ENCODE measurements around the gene PKNOX2.

PKNOX2 gene

DNA sequence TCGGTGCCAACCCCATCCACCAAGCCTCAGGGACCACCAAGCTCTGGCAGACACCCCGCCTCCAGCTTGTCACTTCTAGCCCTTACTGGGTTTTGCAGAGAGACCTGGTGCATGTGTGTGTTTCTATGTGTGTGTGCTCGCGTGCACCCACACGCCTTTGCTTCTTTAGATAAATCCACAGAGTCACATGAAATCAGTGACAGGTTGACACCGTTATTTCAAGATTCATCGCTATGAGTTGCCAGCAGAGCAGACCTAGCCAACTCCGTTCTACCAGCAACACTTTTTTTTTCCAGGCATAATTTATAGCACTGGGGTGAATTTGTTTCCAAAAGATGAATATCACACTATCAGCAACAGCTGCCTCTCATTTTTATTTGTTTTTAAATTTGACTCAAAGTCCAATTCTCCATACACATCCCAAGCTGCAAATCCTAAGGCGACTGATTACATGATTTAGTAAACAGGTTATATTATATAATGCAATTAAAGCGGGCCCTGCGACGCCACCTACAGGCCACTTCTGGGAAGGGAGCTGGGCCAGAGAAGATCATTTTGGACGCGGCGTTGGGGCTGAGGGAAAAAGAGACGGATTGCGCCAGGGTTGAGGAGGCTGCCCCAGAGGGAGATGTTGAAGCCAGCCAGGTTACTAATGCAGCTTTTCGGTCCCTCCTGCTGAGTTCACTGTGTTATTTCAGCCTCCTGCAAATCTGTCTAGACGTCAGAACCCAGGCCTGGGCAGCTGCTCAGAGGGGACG, 181.0 kb downstream of the PKNOX2 start:
- DNase-seq, result peak; percentile 17

DNA sequence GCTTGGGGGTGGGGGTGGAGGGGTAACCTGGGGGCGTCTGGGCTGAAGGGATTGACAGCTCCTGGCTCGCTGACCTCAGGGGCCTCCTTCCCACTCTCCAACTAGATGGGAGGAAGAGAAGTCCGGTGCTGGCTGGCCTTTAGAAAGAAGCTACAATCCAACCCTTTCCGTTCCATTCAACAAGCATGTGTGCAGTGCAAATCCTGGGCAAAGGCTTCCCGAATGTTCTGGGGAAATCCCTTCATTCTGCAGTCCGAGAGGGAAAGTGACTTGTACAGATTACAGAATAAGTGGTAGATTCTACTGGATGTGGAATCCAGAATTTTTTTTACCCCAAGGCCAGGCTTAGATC, 181.6 kb downstream of the PKNOX2 start:
- no peak for DNase-seq

DNA sequence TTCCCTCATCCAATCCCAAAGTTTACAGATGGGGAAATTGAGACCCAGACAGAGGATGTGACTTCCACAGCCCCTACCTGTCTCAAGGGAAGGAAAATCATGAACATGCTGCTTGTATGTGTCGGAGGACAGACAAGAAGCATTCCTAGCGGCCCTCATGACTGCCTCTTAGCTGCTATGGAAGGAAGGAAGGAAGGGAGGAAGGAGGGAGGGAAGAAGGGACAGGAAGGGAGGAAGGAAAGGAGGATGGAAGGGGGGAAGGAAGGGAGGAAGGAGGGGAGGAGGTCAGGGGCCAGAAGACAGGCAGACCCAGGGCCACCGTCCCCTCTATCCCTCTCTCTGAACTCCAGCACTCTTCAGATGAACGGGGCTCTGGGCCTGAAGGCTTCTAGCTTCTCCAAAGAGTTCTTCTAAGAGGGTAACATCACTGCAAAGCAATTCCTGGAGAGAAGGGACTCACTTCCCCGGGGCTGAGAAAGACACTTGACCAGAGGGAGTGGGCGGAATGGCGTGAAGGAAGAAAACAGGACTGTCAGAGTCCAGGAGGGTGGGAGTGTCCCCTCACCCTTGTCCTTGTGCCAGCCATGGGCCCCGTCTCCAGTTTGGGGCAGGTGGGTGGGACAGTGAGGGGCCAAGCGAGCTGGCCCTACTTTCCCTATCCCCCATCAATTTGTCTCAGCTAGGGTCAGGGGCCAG, 182.2 kb downstream of the PKNOX2 start:
- no peak for DNase-seq

DNA sequence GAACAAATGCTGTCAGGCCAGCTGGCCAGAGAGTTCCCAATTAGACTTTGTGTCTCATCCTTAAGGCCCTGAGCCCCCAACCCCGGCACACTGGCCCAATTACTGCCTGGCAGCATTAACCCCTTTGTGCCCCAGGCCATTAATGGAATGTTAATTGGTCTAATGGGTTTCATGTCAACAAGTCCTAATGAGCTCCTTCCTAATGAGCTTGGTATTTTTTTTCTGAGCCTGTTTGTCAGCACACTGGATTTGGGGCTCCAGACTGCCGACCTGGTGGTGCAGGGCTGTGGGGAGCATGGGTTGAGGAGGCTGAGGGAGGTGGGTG, 182.7 kb downstream of the PKNOX2 start:
- DNase-seq, result no peak

DNA sequence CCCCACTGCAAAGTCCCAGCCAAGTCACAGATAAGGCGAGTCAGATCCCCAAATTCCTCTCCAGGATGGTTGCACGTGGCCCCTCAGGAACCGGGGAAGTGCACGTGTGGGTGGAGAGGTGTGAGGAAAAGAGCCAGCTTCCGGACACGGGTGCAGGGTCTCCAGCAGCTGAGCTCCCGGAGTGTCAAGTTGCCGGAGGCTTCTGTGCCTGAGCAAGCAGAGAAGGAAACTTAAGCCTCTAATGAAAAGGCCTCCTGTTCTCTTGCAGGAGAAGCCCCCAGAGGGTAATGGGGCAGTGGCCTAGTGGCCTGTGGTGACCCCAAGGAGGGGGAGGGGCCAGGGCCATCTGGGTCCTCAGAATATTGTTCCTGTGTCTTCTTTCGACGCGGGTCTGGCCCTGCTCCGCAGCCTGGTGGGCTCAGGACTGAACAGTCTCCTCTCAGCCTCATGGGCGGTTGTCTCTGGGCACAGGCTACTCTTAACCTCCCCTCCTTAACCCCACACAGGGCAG, 183.6 kb downstream of the PKNOX2 start:
- DNase-seq, result no peak

DNA sequence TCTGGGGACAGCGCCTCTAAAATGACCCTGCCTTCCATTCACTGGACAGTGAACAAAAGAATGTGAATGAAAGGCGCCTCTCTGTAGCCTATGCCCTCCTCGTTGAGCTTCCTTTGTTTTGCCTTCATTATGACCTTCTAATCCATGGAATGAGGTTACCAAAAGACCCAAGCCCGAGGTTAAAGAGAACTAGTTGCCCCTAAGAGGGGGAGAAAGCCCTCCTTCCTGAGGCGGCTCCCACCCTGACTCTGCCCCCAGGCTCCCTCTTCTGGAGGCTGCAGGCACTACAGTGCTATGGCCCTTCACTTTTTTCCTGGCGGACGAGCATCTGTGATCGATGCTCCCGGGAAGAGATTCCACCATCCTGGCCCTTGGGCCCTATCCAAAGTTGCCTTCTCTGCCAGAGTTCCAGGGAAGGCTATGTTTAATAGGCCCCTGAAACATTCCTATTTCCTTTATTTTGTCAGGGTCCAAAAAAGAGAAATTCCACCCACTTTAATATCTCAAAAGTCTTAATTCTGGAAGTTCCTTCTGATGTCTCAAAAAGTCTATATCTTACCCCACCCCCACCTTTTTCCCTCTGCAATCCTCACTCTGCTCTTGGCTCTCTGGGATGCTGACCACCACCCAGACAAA, 184.2 kb downstream of the PKNOX2 start:
- peak; percentile 10 for DNase-seq

DNA sequence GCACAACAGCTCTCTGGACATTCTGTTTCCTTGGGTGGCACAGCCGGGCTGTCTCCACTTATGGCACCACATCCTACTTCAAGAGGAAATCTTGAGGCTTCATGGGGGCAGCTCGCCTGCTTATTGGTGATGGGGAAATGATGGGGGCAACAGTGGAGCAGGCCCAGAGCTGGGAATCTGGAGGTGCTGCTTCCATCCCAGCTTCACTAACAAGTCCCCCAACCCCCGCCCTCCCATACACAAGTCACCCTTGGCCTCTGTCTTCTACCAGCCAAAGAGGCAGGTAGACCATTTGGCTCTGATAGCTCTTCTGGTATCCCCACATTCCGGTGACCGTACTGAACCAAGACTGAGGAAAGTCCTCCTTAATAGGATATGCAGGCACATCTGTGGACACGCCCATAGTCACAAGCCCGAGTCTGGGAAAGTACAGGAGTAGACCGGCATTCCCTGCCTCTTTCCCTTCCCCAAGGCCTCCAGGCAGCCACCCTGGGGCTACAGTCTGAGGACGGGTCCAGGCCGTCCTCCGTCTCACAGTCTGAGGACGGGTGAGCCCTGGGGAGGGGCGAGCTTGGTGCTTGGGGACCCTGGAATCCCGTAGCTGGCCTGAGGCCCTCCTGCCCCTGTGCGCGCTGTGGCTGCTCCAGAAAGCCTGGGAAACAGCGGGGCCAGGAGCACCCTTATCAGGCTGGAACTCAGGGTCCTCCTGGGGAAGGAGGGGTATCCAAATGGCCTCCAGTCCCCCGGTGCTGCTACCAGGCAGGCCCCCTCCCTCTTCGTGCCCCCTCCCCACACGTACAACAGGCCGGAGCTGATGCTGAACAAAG, 185.9 kb downstream of the PKNOX2 start:
- DNase-seq, result no peak

DNA sequence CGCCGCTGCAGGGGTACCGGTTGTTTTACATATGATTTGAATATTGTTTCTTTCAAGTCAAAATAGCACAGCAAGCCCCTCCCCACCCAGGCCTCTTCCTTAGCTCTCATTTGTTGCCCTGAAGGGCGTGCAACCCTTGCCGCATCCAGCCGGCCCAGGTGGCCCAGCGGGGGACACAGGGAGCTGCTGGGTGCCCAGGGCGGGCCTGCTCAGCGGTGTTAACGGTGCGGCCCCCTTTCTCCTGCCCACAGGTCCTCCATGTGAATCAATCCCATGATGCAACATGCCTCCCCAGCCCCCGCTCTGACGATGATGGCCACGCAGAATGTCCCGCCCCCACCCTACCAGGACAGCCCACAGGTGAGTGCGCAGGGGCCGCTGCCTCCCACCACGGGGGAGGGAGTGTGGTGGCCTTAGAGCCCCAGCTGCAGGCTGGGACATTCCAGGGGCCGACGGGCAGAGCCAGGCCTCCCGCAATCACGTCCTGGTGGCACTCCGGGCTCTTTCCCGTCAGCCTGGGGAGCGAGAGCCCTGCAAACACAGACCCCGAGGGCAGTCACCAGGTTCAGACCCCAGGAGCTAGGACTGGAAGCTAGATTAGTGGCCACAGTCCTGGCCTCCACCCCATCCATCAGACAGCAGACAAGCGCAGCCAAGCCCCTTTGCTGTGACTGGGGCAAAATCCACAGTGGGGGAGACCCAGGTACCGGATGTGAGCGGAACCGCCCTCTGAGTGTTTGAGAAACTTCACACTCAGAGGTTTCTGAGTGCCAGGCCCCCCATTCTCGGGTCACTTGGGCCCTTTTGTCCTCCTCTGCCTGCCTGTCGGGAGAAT, 186.7 kb downstream of the PKNOX2 start:
- DNase-seq, result no peak

DNA sequence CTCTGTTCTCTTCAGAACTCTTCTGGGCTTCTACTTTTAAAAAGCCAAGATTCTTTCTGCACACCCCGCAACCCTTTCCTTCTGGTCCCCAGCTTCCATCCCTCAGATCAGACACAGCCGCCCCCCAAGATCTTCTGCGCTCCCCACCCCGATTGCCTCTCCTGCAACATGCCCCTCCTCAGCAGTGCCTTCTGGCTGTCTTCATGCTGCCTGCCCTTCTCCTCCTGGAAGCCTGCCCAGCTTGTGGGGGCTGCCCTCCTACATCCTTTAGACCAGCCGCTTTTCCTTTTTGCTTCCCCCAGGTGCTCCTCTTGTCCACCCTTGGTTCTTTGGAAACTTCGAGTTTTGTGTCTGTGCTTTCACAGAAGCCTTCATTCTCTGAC, 187.3 kb downstream of the PKNOX2 start:
- DNase-seq, result no peak

DNA sequence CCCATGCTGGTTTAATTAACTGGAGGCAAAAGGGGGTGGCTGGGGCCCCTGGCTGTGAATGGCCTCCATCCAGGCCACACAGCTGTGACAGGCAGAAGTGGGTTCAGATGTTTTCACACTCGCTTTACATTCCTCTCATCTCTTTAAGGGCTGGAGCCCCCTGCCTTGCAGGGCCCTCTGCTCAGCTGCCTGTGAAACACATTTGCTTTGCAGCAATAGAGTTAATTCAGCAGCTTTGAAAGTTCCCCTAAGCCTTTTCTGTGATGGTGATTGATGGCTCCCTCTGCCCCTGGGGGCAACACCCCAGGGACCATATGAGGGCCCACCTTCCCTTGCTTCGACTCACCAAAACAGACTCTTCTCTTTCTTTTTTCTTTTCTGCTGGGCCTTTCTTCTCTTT, 192.2 kb downstream of the PKNOX2 start:
- no peak for DNase-seq

DNA sequence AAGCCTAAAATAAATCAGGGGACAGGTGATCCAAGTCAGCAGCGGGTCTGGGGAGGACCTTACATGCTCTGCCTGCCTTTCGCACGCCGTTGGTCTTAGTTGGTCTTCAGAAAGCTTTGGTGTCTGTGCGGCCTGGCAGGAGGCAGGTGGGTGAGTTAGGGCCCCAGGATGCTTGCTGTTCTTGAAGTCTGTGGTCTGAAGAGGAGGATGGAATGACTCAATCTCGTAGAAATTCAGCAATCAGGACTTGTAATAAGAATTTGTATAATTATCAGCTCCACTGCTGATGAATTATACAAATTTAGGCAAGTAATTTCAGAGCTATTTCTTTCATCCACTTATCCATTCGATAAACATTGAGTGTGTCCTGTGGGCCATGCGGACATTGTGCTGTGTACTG, 193.0 kb downstream of the PKNOX2 start:
- DNase-seq, result no peak

DNA sequence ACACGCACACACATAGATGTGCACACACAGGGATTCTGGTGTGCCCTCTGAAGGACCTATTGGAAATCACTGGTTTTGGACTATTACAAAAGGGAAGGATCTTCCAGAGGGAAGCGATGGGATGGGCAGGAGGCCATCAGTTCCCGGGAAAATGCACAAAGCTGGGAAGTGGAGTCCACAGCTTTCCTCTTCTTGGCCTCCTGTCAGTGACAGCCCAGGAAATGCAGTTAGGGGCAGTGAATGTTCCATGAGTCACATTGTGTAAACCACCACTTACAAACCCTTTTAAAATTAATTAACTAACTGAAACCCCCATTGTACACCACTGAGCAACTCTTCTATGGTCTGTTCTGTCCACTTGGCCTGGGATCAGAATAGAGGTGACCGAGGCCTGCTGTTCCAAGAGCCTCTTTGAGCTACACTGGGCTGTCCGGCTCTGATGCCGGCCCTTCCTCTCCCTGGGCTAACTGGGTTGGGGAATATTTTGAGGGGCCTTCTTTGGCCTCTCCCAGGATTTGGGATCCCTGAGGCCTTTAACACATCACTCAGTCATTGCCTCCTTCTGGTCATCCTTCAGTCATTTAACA, 193.8 kb downstream of the PKNOX2 start:
- DNase-seq, result no peak

DNA sequence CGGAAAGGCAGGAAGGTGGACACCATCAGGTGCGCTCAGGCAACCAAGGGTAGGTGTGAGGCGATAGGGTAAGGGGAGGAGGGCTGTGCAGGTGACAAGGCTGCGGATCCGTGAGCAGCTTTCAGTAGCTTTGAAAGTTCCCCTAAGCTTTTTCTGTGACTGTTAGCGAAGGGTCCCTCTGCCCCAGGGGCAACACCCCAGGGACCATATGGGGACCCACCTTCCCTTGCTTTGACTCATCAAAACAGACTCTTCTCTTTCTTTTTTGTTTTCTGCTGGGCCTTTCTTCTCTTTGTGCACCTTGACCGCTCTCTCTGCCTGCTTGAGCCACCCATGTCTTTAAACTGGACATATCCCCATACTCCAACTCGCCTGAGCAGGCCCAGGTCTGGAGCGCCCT, 194.6 kb downstream of the PKNOX2 start:
- no peak for DNase-seq

DNA sequence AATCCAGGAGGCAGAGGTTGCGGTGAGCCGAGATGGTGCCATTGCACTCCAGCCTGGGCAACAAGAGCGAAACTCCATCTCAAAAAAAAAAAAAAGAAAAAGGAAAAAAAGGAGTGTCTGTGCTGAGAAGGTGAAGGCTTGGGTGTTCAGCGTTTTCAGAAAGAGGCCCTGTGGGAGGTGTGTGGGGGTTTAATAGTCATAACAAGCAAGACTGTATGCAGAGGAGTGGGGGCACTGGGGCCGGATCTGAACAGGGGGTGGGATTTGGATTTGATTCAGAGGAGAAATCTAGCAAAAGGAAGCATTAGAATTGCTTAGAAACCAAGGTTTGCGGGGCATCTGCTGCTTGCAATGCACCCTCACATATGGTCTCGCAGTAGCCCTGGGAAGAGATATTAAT, 195.5 kb downstream of the PKNOX2 start:
- no peak for DNase-seq

DNA sequence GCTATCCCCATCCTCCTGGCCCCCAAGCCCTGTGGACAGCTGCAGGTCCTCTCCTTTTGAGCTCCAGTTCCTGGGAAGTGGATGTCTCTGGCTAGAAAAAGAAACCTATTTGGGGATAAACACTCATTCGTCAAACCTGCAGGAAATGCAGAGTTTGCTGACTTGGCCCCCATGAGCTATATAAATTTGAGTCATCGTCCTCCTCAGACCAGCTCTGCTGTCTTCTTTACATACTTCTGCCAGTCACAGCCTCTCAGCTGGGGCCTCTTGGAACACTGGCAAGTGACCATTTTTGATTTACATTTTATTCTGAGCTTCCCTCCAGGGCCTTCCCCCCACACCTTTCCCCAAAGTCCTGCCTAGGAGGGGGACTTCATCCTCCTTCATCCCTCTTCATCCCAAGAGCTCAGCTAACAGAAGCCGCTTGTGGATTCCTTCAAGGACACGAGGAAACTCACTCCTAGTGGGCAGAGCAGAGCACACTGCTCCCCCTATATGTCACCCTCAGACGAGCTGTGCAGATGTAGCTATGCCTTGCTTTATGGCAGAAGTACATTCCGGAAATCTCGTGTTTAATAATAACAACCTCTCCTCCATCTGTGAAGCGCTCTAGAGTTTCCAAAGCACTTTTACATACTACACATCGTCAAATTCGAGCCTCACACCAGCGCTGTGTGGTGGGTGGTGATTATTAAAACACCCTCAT, 199.7 kb downstream of the PKNOX2 start:
- no peak for DNase-seq

DNA sequence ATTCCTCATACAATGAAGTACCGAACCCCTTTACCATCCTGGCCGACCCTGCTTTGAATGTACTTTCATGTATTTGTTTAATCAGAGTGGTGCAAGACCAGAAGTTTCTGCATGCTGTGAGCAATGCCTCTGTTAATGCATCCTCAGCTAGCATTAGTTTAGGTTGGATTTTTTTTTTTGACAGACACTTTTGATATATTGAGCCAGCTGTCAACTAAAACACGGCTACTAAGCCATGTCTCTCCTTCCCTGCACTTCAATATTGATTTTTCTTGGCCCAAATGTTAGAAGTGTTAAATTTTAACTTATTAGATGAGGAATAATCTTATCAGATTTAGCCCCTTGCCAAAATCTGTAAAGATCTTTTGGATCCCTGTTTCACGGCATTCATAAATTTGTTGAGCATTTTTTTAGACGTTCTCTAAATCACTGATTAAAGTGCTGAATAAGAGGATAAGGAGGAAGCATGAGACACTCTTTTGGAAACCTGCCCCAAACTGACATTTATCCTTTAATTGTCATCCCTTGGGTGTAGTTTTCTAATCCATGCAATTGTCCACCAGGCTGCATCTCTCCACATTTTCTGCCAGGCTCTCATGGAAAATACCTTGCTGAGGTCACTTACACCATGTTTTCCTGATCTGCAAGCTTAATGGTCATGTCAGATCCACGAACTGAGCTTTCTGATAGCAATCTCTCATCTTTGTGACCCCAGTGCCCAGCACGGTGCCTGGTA, 200.8 kb downstream of the PKNOX2 start:
- DNase-seq, result no peak

DNA sequence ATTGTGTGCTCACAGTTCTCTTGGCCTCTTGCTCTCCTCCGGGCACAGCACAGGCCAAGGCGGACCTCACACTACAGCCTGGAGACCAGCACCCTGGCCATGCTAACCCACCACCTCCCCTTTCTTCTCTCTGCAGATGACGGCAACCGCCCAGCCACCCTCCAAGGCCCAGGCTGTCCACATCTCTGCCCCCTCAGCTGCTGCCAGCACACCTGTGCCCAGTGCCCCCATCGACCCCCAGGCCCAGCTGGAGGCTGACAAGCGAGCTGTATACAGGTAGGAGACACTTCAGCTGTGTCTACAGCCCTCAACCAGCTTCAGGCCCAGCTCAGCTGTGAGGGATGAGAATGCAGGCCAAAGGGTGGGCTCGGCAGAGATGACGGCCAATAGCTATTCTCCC, 203.2 kb downstream of the PKNOX2 start:
- DNase-seq, result no peak

DNA sequence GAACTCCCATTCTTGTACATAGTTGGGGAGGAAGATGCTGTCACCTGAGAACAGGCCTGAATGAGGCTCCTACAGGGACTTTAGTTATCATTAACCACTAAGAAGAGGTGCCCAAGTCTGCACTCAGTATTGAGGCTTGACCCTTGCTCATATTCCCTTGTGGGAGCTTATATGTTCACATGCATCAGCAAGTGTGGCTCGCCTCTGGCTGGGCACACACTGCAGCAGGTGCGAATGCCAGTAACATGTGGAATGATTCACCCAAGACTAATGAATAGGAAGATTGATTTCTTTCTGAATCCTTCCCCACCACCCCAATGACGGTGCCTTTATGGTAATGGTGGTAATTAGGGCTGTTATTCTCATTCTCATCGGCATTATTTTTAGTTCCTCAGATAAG, 204.2 kb downstream of the PKNOX2 start:
- DNase-seq, result no peak

DNA sequence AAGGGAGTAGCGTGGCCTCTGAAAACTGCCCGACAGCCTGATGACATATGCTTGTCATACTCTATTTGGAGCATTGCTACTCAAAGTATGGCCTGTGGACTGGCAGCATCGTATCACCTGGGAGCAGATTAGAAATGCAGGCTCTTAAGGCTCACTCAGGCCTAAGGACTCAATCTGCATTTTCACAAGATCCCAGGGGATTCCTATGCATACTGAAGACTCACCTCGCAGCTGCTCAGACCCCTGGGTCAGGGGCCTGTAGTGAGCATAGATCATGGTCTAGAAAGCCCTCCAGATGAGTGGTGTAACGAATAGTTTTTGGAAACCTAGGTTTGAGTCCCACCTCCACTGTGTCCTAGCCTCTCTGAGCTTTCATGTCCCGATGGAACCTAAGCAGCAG, 205.3 kb downstream of the PKNOX2 start:
- no peak for DNase-seq

DNA sequence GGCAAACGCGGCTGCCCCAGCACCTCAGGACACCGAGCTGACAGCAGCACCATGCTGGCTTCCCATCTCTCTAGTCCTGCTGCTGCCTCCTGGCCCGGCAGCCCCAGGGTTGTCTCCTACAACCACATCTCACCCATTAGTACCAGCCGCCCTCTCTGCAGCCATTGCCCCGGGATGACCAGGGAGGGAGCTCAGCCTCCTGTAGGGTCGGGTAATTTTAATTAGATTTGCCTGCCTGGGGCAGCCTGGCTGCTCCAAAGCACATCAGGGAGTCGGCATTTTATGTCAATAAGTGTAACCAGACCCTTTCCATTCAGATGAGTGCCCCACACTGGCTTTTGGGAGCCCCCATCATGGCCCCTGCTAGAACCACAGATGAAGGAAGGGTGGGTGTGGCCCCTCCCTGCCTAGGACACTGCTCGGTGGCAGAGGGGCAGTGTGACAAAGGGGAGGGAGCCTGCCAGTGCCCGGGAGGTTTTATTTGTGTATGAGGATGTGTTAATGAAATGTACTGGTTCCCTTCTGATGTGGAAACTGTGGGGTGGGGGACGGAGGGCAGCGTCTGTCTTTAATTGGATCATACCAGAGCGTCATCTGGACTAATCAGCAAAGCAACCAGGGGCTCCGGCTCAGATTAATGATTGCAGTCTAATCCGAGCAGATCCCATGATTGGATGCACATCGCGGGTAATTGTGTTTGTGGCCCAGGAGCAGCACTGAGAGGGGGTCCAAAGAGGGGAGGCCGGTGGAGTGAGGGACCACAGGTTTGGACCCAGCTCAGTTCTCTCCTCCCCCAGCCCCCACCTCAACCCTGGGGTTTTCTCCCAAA, 206.2 kb downstream of the PKNOX2 start:
- no peak for DNase-seq

All from SHP77 treated with DMSO at 0.1 percent for 48 hours (cell line).